GM12878 (cell line): ENCODE results near the gene BAHD1. TPM values are rescaled to one million over a fixed set of nuclear protein-coding genes. Genes with fewer than 3 reads are reported as not detected.

ENCODE experiments used
- ATAC-seq: fragments of 200-7000 bp; cut with Tn5 transposase; 3 replicates; pipeline ENCODE4 v1.9.1; 2020; ENCODE audit warnings: mild to moderate bottlenecking, moderate library complexity
- BruUV-seq: library from RNA; stranded (reverse); fragments of 400-500 nt; replicated peaks from 2 replicates; lab custom pipeline; 2021; lab: Mats Ljungman, UMichigan
- CTCF ChIA-PET: fragments of 300-600 bp; sonication (Branson Sonifier 250); formaldehyde crosslinking; extraction: SDS; loops from one replicate; lab custom pipeline; 2021; ENCODE audit warnings: inconsistent platforms; lab: Yijun Ruan, JAX
- POLR2A ChIA-PET: fragments of 350-600 bp; formaldehyde crosslinking; extraction: SDS; loops from one replicate; lab custom pipeline; 2021; ENCODE audit warnings: inconsistent platforms; lab: Charles Lee
- RAD21 ChIA-PET: fragments of 300-600 bp; sonication (Branson Sonifier 250); formaldehyde crosslinking; loops from one replicate; lab custom pipeline; 2023; ENCODE audit warnings: antibody characterized with exemption; ENCODE audit not compliant: unreplicated experiment; lab: Charles Lee
- SMC1A ChIA-PET: fragments of 300-600 bp; sonication (Branson Sonifier 250); formaldehyde crosslinking; loops from one replicate; lab custom pipeline; 2023; ENCODE audit not compliant: unreplicated experiment, uncharacterized antibody; lab: Charles Lee
- DNase-seq: peaks from one replicate; pipeline ENCODE4 v3.0.0-alpha.2; 2011; ENCODE audit warnings: low read depth, low spot score
- FAIRE-seq: peaks from 3 replicates; lab custom pipeline; 2011; peaks lifted over from hg19 to GRCh38; lab: Jason Lieb, UNC
- H2AFZ ChIP-seq: 2 replicates; pipeline ENCODE4 v1.6.0; 2011; ENCODE audit warnings: low read depth, low read length, control low read depth; ENCODE audit not compliant: control insufficient read depth
- H3K27ac ChIP-seq: 2 replicates; pipeline ENCODE4 v1.5.1; 2011; ENCODE audit warnings: control low read depth; ENCODE audit not compliant: control insufficient read depth, insufficient read depth
- H3K27me3 ChIP-seq, 2 experiments: replicated peaks in 1 of 2; 2 replicates each; pipeline versions ENCODE4 v1.6.0 to v1.6.1; 2011; ENCODE audit warnings: low read length in 1 of 2; ENCODE audit not compliant: control insufficient read depth in 2 of 2, insufficient read depth in 2 of 2
- H3K36me3 ChIP-seq, 2 experiments: 2 replicates each; pipeline ENCODE4 v1.5.1; 2011; ENCODE audit warnings: low read length in 1 of 2; ENCODE audit not compliant: control insufficient read depth in 2 of 2, insufficient read depth in 2 of 2
- H3K4me1 ChIP-seq: 2 replicates; pipeline ENCODE4 v1.6.1; 2011; ENCODE audit warnings: mild to moderate bottlenecking, low read length, moderate library complexity, mixed read lengths; ENCODE audit not compliant: control insufficient read depth, insufficient read depth
- H3K4me2 ChIP-seq: 2 replicates; pipeline ENCODE4 v1.6.0; 2011; ENCODE audit warnings: control low read depth; ENCODE audit not compliant: control insufficient read depth, insufficient read depth
- H3K4me3 ChIP-seq: fragments of 200-600 bp; sonication (generic); 2 replicates; pipeline ENCODE4 v1.5.1; 2016
- H3K79me2 ChIP-seq: 2 replicates; pipeline ENCODE4 v1.6.0; 2011; ENCODE audit warnings: low read length; ENCODE audit not compliant: control insufficient read depth, insufficient read depth
- H3K9ac ChIP-seq: 2 replicates; pipeline ENCODE4 v1.8.0; 2011; ENCODE audit warnings: low read length, control low read depth, mixed read lengths; ENCODE audit not compliant: control insufficient read depth, insufficient read depth
- H3K9me3 ChIP-seq: replicated peaks from 3 replicates; pipeline ENCODE4 v1.5.1; 2011; ENCODE audit warnings: mild to moderate bottlenecking, low read length; ENCODE audit not compliant: control insufficient read depth, insufficient read depth
- H4K20me1 ChIP-seq: 2 replicates; pipeline ENCODE4 v1.6.0; 2011; ENCODE audit not compliant: control insufficient read depth, insufficient read depth
- MYC ChIP-seq: IDR thresholded peaks from 2 replicates; pipeline ENCODE4 v1.6.1; 2011; ENCODE audit warnings: mild to moderate bottlenecking, low read length, moderate library complexity, inconsistent platforms; ENCODE audit not compliant: insufficient read depth, insufficient replicate concordance, insufficient read length, severe bottlenecking
- YY1 ChIP-seq: IDR thresholded peaks from 2 replicates; pipeline ENCODE4 v1.6.1; 2011; ENCODE audit warnings: low read depth, mild to moderate bottlenecking, low read length
- in situ Hi-C: fragments of 300-500 bp; cut with MboI; formaldehyde crosslinking; loops from 9 replicates; pipeline ENCODE4 v1.14.3; 2018; ENCODE audit warnings: mixed read lengths
- intact Hi-C: fragments of 100-400 bp; cut with micrococcal nuclease; formaldehyde crosslinking; loops from one replicate; pipeline ENCODE4 v1.14.2; 2022; ENCODE audit not compliant: unreplicated experiment
- polyA plus RNA-seq, 11 experiments: library from polyadenylated mRNA; depleted of rRNA in 4 of 11; unstranded in 6 of 11; stranded (reverse) in 5 of 11; fragments of >200 nt; fragmentation: Nextera tagmentation in 4 of 11; fragmentation: Illumina TruSeq in 1 of 11; extraction: Ambion mirVana in 4 of 11; extraction: Trizol in 1 of 11; gene quantifications; 1 replicate in 1 of 11; 2 replicates in 10 of 11; pipeline versions ENCODE4 v1.2.1 to v1.2.3, GENCODE V29; 2011 to 2016; ENCODE audit warnings: inconsistent platforms in 2 of 11, missing spikeins in 2 of 11, low read depth in 1 of 11
- total RNA-seq, 4 experiments: library from RNA; depleted of rRNA in 3 of 4; stranded (reverse); fragments of >200 nt in 3 of 4; fragmentation: Illumina TruSeq in 1 of 4; extraction: Trizol in 1 of 4; gene quantifications; 2 replicates each; pipeline versions ENCODE4 v1.2.1 to v1.2.3, GENCODE V29; 2013 to 2021
- TF ChIP-seq, protein P1 (sequence below): fragments of 450-650 bp; IDR thresholded peaks from 2 replicates; pipeline ENCODE4 v1.6.1; 2017; ENCODE audit warnings: mild to moderate bottlenecking, moderate library complexity

BAHD1 gene
- total and polyA plus RNA-seq, 10 of the 15 experiments (the other 5 are each of a cell fraction or from before 2014, with no cell fraction given), result 0.21 to 21.8 (median 5.8) TPM

DNA sequence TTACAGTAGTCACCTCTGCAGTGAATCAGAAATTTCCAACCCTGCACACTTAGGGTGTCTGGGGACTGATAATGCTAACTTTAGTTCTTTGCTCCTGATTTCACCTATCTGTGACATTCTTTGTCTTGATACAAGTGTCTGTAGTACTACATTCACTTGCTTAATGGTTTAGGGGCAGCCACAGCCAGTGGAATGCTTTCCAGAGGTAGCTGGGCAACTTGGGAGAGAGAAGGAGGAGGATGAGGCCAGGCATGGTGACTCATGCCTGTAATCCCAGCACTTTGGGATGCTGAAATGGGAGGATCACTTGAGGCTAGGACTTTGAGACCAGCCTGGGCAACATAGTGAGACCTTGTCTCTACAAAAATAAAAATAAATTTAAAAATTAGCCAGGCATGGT lies 8.5 kb downstream of the BAHD1 start:
- H4K20me1 ChIP-seq, result peaks cover 7% of the 10 kb centered on the region
- no peak overlapping the region for H3K9ac ChIP-seq
- H3K36me3 ChIP-seq, result peaks cover 0 to 4% of the 10 kb centered on the region in 2 experiments; a peak in 1 of 4 replicates
- H3K27ac ChIP-seq, result no peak overlapping the region
- DNase-seq (no peak), FAIRE-seq (no peak), ATAC-seq (no peak)
- POLR2A ChIA-PET, result interaction anchor here (0.7 to 1.3 kb wide), 2 partner anchors 43 to 52 kb away, joined by 4 read pairs; partner anchors contain the start of gene IVD
- RAD21 ChIA-PET, result no interaction called here
- no TSS peak for BruUV-seq
- peaks cover 30% of the 10 kb centered on the region for H3K4me1 ChIP-seq
- no peaks in the 10 kb centered on the region for H3K27me3 ChIP-seq
- TF ChIP-seq YY1, result no peak
- TF ChIP-seq MYC, result no peak
- TF ChIP-seq, protein P1, sequence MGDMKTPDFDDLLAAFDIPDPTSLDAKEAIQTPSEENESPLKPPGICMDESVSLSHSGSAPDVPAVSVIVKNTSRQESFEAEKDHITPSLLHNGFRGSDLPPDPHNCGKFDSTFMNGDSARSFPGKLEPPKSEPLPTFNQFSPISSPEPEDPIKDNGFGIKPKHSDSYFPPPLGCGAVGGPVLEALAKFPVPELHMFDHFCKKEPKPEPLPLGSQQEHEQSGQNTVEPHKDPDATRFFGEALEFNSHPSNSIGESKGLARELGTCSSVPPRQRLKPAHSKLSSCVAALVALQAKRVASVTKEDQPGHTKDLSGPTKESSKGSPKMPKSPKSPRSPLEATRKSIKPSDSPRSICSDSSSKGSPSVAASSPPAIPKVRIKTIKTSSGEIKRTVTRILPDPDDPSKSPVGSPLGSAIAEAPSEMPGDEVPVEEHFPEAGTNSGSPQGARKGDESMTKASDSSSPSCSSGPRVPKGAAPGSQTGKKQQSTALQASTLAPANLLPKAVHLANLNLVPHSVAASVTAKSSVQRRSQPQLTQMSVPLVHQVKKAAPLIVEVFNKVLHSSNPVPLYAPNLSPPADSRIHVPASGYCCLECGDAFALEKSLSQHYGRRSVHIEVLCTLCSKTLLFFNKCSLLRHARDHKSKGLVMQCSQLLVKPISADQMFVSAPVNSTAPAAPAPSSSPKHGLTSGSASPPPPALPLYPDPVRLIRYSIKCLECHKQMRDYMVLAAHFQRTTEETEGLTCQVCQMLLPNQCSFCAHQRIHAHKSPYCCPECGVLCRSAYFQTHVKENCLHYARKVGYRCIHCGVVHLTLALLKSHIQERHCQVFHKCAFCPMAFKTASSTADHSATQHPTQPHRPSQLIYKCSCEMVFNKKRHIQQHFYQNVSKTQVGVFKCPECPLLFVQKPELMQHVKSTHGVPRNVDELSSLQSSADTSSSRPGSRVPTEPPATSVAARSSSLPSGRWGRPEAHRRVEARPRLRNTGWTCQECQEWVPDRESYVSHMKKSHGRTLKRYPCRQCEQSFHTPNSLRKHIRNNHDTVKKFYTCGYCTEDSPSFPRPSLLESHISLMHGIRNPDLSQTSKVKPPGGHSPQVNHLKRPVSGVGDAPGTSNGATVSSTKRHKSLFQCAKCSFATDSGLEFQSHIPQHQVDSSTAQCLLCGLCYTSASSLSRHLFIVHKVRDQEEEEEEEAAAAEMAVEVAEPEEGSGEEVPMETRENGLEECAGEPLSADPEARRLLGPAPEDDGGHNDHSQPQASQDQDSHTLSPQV, result no peak
- SMC1A ChIA-PET, result interaction anchor here (0.7 to 1.4 kb wide), 4 partner anchors 8 to 194 kb away, joined by 3 to 5 read pairs (median 4); partner anchors contain the start of gene BAHD1
- no peaks in the 10 kb centered on the region for H3K9me3 ChIP-seq
- H3K4me2 ChIP-seq, result no peak overlapping the region
- H2AFZ ChIP-seq, result no peak overlapping the region
- H3K4me3 ChIP-seq, result no peak overlapping the region
- in situ Hi-C loops (no loop called here), intact Hi-C loops (loop anchor here (10.0 kb wide), 1 partner anchor 146 kb away; the partner anchor contains the start of gene KNL1)
- H3K79me2 ChIP-seq, result peaks cover 37% of the 10 kb centered on the region
- CTCF ChIA-PET, result interaction anchor here (1.1 kb wide), 2 partner anchors 10 to 20 kb away, joined by 3 read pairs; no protein-coding TSS in a partner anchor
